ENCODE measurements around the gene CTSE. TPM values are rescaled to one million over a fixed set of nuclear protein-coding genes. Genes with fewer than 3 reads are reported as not detected.

The CTSE gene
- polyA plus RNA-seq, 1 donor (not counting 4 experiments of a cell fraction or from before 2014, with no cell fraction given) = 0.33 TPM

- no peak overlapping the region for H2AFZ ChIP-seq (ENCODE audit: control insufficient read depth, low read length)
- no peaks in the 10 kb centered on the region for H3K9me1 ChIP-seq (ENCODE audit: control insufficient read depth, extremely low read depth, insufficient read depth, low read length)
- H3K4me3 ChIP-seq (ENCODE audit: control insufficient read depth in 2 of 3, extremely low read depth in 1 of 3, insufficient read depth in 2 of 3, low read depth in 1 of 3, low read length in 3 of 3) = no peak overlapping the region
- no peak overlapping the region for H3K4me2 ChIP-seq (ENCODE audit: control insufficient read depth, extremely low read depth, insufficient read depth, low read depth, low read length)
- no peak overlapping the region for H3K9ac ChIP-seq (ENCODE audit: control insufficient read depth, extremely low read depth, insufficient read depth, low read length)
- H3K27me3 ChIP-seq (ENCODE audit: control insufficient read depth, extremely low read depth, insufficient read depth, low read length) = peaks cover 2% of the 10 kb centered on the region
- FAIRE-seq = no peak
- H3K79me2 ChIP-seq (ENCODE audit: control insufficient read depth, insufficient read depth, low read length) = no peaks in the 10 kb centered on the region
- H4K20me1 ChIP-seq (ENCODE audit: control insufficient read depth, extremely low read depth, insufficient read depth, low read length) = no peaks in the 10 kb centered on the region
- no peaks in the 10 kb centered on the region for H3K36me3 ChIP-seq (ENCODE audit: control insufficient read depth in 2 of 2, extremely low read depth in 1 of 2, insufficient read depth in 2 of 2, low read length in 2 of 2)
- H3K4me1 ChIP-seq (ENCODE audit: control insufficient read depth, extremely low read depth, insufficient read depth, low read length) = no peaks in the 10 kb centered on the region
- no peaks in the 10 kb centered on the region for H3K9me3 ChIP-seq (ENCODE audit: control insufficient read depth, low read depth, low read length)
- no peak for DNase-seq (ENCODE audit: low read depth, low spot score)
- no peak overlapping the region for H3K27ac ChIP-seq (ENCODE audit: control insufficient read depth, insufficient read depth, low read length)
- TF ChIP-seq CTCF (optimal IDR thresholded peaks at IDR 0.05 in 1 of 3, IDR thresholded peaks at IDR 0.05 in 1 of 3, conservative IDR thresholded peaks at IDR 0.05 in 1 of 3; ENCODE audit: extremely low read depth in 1 of 3, insufficient read depth in 2 of 3, low read length in 3 of 3) (no peak), EZH2 (IDR thresholded peaks at IDR 0.05; ENCODE audit: low read length) (no peak)
- dilution Hi-C loops (cut with MboI; ENCODE audit: extremely low pct_ligation_motif_present, low sequenced_read_pairs) = no loop called here
Measured at GRCh38 chr1:205972081-205972480, 51.6 kb downstream of the CTSE start.

- no peaks in the 10 kb centered on the region for H4K20me1 ChIP-seq (ENCODE audit: control insufficient read depth, extremely low read depth, insufficient read depth, low read length)
- dilution Hi-C loops (cut with MboI; ENCODE audit: extremely low pct_ligation_motif_present, low sequenced_read_pairs) = no loop called here
- H3K4me1 ChIP-seq (ENCODE audit: control insufficient read depth, extremely low read depth, insufficient read depth, low read length) = no peaks in the 10 kb centered on the region
- TF ChIP-seq EZH2 (IDR thresholded peaks at IDR 0.05; ENCODE audit: low read length) = no peak
- TF ChIP-seq CTCF (optimal IDR thresholded peaks at IDR 0.05 in 1 of 3, IDR thresholded peaks at IDR 0.05 in 1 of 3, conservative IDR thresholded peaks at IDR 0.05 in 1 of 3; ENCODE audit: extremely low read depth in 1 of 3, insufficient read depth in 2 of 3, low read length in 3 of 3) = no peak
- H3K4me2 ChIP-seq (ENCODE audit: control insufficient read depth, extremely low read depth, insufficient read depth, low read depth, low read length) = no peak overlapping the region
- no peak overlapping the region for H2AFZ ChIP-seq (ENCODE audit: control insufficient read depth, low read length)
- H3K36me3 ChIP-seq (ENCODE audit: control insufficient read depth in 2 of 2, extremely low read depth in 1 of 2, insufficient read depth in 2 of 2, low read length in 2 of 2) = no peaks in the 10 kb centered on the region
- H3K4me3 ChIP-seq (ENCODE audit: control insufficient read depth in 2 of 3, extremely low read depth in 1 of 3, insufficient read depth in 2 of 3, low read depth in 1 of 3, low read length in 3 of 3) = no peak overlapping the region
- H3K79me2 ChIP-seq (ENCODE audit: control insufficient read depth, insufficient read depth, low read length) = no peaks in the 10 kb centered on the region
- DNase-seq (ENCODE audit: low read depth, low spot score) (no peak), FAIRE-seq (no peak)
- H3K9ac ChIP-seq (ENCODE audit: control insufficient read depth, extremely low read depth, insufficient read depth, low read length) = no peak overlapping the region
- no peaks in the 10 kb centered on the region for H3K9me1 ChIP-seq (ENCODE audit: control insufficient read depth, extremely low read depth, insufficient read depth, low read length)
- H3K9me3 ChIP-seq (ENCODE audit: control insufficient read depth, low read depth, low read length) = no peaks in the 10 kb centered on the region
- H3K27me3 ChIP-seq (ENCODE audit: control insufficient read depth, extremely low read depth, insufficient read depth, low read length) = peaks cover 2% of the 10 kb centered on the region
- no peak overlapping the region for H3K27ac ChIP-seq (ENCODE audit: control insufficient read depth, insufficient read depth, low read length)
Measured at GRCh38 chr1:205971082-205971481, 52.6 kb downstream of the CTSE start.
